ENCODE measurements around the gene PANK4. TPM values are rescaled to one million over a fixed set of nuclear protein-coding genes. Genes with fewer than 3 reads are reported as not detected.

Gene PANK4
- total RNA-seq, 1 experiment from 2014 or later = 18.0 TPM

DNA sequence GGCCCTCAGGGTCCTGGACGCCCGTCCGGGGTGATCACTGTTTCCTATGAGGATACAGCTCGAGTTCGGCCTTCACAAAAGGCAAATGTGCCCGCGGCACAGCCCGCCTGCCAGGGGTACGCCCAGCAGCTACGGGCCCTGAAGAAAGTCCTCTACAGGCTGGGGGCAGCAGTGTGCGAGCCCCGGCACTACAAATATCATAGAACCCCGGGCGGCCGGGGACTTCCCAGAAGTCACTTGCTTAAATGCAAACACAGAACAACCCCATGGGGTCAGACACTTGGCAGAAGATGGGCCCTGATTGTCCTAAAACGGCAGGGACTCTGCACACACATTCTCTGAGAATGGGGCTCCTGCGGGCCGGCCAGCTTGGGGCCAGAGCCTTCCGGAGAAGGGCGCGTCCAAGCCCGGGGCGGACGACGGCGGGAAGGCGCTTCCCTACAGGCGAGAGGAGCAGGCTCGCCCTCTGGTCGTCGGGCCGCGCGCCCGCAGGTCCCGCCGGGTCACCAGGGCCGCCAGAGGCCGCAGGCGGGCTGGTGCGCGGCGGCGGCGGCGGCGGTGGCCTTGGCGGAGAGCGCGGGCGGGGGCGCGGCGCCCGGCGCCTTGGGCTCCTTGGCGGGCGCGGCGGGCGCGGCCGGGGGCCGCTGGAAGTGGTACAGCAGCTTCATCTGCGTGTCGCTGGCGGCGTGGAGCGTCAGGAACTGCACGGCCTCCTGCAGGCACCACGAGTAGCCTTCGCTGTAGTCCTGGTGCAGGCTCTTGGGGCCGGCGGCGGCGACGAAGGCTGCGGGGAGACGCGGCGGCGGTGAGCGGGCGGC is 2.8 kb upstream of the PANK4 start:
- DNase-seq (ENCODE audit: low read depth) = no peak

- DNase-seq (ENCODE audit: low read depth) = no peak
Measured at GRCh38 chr1:2528611-2528965, 2.2 kb upstream of the PANK4 start.

- DNase-seq (ENCODE audit: low read depth) = no peak
Measured at GRCh38 chr1:2528016-2528415, 1.6 kb upstream of the PANK4 start.

- DNase-seq (ENCODE audit: low read depth) = no peak
Measured at GRCh38 chr1:2527556-2527860, 1.1 kb upstream of the PANK4 start.

DNA sequence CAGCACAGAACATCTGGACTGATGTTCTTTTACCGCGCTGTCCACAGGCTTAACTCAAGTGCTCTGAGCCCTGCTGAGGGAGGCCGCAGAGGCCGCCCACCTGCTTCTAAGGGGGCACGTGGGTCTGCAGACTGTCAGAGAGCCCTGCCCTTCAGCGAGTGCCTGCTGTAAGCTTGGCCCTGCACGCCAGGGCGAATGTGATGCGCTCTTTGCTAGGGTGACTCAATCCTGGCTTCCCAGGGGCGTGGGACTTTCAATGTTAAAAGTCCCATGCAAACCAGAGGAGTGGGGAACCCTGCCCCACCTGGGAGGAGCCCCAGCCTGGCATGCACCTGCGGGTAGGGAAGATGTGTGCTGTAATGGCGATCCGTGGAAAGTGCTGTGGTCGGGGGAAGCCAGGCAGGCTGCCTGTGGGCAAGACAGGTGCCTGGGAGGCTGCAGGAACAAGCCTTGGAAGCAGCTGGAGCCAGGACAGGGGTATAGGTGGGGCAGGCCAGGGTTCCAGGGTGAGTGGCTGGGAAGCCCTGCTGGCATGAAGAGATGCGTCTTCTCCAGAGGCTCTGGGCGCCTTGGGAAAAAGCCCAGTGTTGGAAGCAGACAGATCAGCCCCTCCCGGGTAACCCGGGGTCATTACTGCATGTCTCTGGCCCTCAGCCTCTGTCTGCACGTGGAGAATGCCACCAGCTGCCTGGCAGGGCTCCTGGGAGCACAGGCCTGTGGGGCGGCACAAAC is 594 bp upstream of the PANK4 start:
- DNase-seq (ENCODE audit: low read depth) = peak; percentile 64

DNA sequence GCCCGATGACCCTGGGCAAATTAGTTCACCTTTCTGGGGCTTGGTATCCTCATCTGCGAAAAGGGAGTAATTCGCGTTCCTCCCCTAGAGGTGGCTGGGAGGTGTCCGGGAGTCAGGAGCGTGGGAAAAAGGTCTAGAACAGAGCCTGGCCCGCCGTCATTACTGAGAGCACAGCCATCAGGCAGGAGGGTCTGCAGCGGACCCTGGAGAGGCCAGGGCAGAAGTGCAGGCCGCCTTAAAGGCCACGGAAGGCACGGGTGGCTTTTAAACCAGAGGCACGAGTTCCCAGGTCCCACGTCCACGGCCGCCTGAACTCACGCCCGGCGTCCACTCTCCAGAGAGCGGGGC is 850 bp downstream of the PANK4 start:
- no peak for DNase-seq (ENCODE audit: low read depth)

DNA sequence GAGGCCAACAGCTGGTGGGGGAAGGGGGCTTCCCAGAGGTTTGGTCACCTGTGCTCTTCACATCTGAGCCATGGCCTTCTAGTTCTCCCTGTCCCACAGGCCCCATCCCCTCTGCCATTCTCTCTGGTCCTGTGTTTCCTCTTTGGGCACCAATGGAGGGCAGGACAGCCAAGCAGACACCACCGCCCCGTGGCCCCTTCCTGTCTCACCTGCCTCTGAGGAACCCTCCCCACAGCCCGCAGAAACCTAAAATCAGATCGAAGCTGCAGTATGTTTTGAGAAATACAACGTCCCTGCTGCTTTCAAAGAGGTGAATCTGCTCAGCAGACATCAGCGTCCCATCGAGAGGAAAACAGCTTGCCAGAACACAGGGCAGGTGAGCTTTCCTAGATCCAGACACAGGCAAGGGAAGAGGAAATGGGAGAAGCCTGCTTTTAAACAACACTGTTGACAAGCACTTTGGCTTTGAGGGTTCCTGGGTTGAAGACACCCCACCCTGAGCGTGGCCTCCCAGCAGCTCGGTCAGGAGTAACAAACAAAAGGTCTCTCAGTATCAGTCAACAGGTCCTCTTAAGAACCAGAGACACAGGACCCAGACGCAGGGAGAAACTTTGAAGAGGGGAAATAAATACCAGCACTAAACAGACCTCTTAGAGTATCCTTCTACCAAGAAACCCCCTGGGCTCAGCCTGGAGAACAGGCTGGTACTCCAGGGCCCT is 2.3 kb downstream of the PANK4 start:
- DNase-seq (ENCODE audit: low read depth) = no peak

- no peak for DNase-seq (ENCODE audit: low read depth)
Measured at GRCh38 chr1:2523191-2523890, 3.1 kb downstream of the PANK4 start.

GRCh38 chr1:2522230-2522629 is 4.2 kb downstream of the PANK4 start:
- DNase-seq (ENCODE audit: low read depth) = no peak

- no peak for DNase-seq (ENCODE audit: low read depth)
Measured at GRCh38 chr1:2520806-2521205, 5.6 kb downstream of the PANK4 start.

DNA sequence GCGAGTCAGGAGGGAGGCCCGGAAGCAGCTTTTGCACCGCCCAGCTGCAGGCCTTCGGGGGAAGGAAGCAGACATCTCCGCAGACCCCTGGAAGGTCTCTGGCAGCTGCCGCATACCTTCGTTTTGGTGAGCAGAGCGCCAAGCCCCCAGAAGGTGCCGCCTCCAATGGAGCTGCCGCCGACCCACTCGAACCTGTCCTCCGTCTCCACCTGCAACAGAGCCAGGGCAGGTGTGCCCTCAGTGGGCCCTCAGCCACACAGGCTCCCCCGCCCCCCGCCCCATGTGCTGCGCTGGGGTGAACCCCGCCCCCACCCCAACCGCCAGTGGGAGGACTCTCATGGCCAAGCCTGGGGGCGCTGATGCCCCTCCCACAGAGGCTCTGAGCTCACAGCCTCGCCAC is 6.2 kb downstream of the PANK4 start:
- DNase-seq (ENCODE audit: low read depth) = no peak

DNA sequence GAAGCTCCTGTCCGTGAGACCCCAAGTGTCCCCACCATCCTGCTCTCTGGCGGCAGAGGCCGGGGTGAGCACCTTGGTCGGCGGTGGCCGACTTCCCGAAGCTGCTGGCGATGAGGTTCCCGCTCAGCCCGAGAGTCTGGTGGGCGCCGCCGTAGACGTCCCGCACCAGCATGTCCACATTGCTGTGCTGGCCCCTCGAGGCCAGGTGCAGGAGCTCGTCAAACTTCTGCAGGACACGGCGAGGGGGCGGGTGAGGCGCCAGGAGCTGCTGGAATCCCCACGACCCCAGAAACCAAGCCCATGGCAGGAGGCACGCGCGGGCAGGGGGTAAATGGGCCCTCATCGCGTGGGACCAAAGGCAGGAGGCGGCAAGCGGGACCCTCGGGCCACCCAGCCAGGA is 6.7 kb downstream of the PANK4 start:
- DNase-seq (ENCODE audit: low read depth) = no peak

DNA sequence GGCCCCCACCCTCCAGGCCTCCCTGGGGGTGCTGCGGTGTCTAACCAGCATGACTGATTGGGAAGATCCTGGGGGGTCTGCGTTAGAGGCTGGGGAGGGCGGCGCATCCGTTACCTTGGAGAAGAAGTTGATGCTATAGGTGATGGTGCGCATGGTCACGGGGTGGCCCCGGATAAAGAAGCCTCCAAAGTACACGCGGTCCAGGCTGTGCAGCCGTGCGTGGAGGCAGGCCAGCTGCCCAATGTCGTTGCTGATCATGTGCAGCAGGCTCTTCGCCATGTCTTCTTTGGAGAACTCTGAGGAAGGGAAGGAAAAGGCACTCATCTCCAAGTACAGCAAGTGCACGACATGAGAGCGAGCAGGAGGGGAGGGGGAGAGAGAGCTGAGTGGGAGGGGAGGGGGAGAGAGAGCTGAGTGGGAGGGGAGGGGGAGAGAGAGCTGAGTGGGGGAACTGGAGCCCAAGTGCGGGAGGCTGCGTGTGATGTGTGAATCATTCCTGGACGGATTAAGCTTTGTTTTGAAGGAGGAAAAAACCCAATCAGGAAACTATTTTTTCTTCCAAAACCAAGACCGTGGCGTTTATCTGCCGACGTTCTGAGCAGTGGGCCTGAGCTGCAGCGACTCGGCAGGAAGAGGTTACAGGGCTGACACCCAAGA is 7.2 kb downstream of the PANK4 start:
- DNase-seq (ENCODE audit: low read depth) = no peak

- DNase-seq (ENCODE audit: low read depth) = no peak
Measured at GRCh38 chr1:2518528-2518927, 7.9 kb downstream of the PANK4 start.

- no peak for DNase-seq (ENCODE audit: low read depth)
Measured at GRCh38 chr1:2517966-2518365, 8.4 kb downstream of the PANK4 start.

- DNase-seq (ENCODE audit: low read depth) = no peak
Measured at GRCh38 chr1:2516946-2517345, 9.4 kb downstream of the PANK4 start.

DNA sequence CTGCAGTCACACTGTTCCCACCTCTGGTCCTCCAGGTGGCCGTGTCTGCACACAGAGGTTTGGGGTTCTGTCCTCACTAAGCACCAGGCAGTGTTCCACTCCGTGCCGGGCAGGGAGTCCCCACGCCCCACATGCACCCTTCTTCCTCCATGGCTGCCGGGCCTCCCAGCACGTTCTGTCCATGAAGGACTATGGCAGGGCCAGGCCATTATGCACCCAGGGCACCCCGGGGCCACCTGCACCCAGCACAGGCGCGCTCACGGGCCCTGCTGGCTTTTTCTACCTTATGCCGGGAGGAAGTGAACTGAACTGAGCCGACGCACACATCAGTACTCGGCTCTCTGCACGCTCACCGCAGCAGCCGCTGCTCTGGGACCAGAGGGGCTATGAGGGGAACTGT is 10.3 kb downstream of the PANK4 start:
- no peak for DNase-seq (ENCODE audit: low read depth)

GRCh38 chr1:2515763-2516080 is 10.7 kb downstream of the PANK4 start:
- no peak for DNase-seq (ENCODE audit: low read depth)

GRCh38 chr1:2514863-2515762 is 11.3 kb downstream of the PANK4 start:
- no peak for DNase-seq (ENCODE audit: low read depth)

DNA sequence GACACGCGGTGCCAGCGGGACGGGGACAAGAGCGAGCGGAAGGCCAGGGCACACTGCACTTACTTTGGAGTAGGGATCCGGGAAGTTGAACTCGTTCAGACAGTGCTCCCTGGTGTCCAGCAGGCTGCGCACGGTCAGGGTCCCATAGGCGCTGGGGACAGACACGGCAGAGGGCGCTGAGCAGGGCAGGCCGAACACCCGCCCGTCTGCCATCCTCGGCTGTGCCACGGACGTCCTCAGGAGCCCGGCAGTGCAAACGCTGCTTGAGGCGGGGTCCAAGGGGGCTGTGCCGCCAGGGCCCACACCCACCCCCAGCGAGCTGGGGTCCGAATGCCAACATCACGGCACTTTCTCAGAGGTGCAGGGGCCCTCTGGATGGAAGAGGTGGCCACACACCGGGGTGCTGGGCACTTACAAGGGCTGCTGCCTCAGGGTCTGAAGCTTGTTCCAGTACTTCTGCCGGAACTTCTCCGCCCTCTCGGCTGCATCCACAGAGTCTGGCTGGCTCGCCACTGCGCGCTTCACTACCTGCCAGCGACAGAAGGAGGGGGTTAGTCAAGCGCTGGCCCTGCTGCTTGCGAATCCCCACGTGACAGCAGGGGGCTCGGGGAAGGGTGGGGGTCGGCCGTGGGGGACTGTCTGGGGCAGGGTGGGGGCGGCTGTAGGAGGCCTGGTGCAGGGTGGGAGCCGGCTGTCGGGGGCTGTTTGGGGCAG is 12.3 kb downstream of the PANK4 start:
- DNase-seq (ENCODE audit: low read depth) = no peak
